SK-N-MC (cell line): Measurements from ENCODE around the gene RPIA.

Experiments
- DNase-seq: peaks from one replicate; pipeline ENCODE4 v3.0.0-alpha.2; 2011; ENCODE audit warnings: low read depth, low spot score
- H3K27ac ChIP-seq: fragments of 200-600 bp; sonication (generic); 2 replicates; pipeline ENCODE4 v1.5.1; 2016; ENCODE audit warnings: mixed run types
- H3K36me3 ChIP-seq: fragments of 200-600 bp; sonication (generic); 2 replicates; pipeline ENCODE4 v1.6.1; 2017; ENCODE audit warnings: antibody characterized with exemption, low read length, mixed read lengths; ENCODE audit not compliant: insufficient read depth
- H3K4me3 ChIP-seq: fragments of 200-600 bp; sonication (generic); 2 replicates; pipeline ENCODE4 v1.5.1; 2016
- H3K9ac ChIP-seq: fragments of 200-600 bp; sonication (generic); 2 replicates; pipeline ENCODE4 v1.8.0; 2017; ENCODE audit warnings: mixed run types, mixed read lengths; ENCODE audit not compliant: insufficient read length
- H3K9me3 ChIP-seq: fragments of 200-600 bp; sonication (generic); 2 replicates; pipeline ENCODE4 v1.6.1; 2017; ENCODE audit warnings: low read depth, mild to moderate bottlenecking, antibody characterized with exemption, low read length, moderate library complexity, mixed read lengths
- EZH2 ChIP-seq: fragments of 200-600 bp; sonication (generic); IDR thresholded peaks from one replicate; pipeline ENCODE4 v1.6.1; 2017; ENCODE audit warnings: antibody characterized with exemption
- FOXP2 ChIP-seq: optimal IDR thresholded peaks from 2 replicates; pipeline ENCODE3; 2011; ENCODE audit warnings: mild to moderate bottlenecking, moderate library complexity; ENCODE audit not compliant: insufficient read depth; ENCODE audit errors: extremely low read length, control extremely low read depth
- POLR2AphosphoS5 ChIP-seq: IDR thresholded peaks from 2 replicates; pipeline ENCODE4 v1.6.1; 2012; ENCODE audit warnings: mild to moderate bottlenecking, low read depth, low read length, borderline replicate concordance

RPIA gene

GRCh38 chr2:88680266-88680902 lies 11.1 kb upstream of the RPIA start:
- TF ChIP-seq FOXP2 (no peak), POLR2AphosphoS5 (no peak), EZH2 (no peak)
- no peak overlapping the region for H3K9ac ChIP-seq
- DNase-seq, result no peak
- no peak overlapping the region for H3K27ac ChIP-seq
- H3K4me3 ChIP-seq, result no peak overlapping the region
- peaks cover 15% of the 10 kb centered on the region for H3K9me3 ChIP-seq
- H3K36me3 ChIP-seq, result no peaks in the 10 kb centered on the region

- H3K9ac ChIP-seq, result no peak overlapping the region
- H3K4me3 ChIP-seq, result no peak overlapping the region
- no peak for DNase-seq
- H3K36me3 ChIP-seq, result no peaks in the 10 kb centered on the region
- peaks cover 15% of the 10 kb centered on the region for H3K9me3 ChIP-seq
- TF ChIP-seq FOXP2 (no peak), EZH2 (no peak), POLR2AphosphoS5 (no peak)
- no peak overlapping the region for H3K27ac ChIP-seq
Measured at GRCh38 chr2:88680916-88681315, 10.6 kb upstream of the RPIA start.

- Histone ChIP-seq H3K9me3 (peaks cover 15% of the 10 kb centered on the region), H3K9ac (no peak overlapping the region), H3K4me3 (no peak overlapping the region), H3K36me3 (no peaks in the 10 kb centered on the region), H3K27ac (no peak overlapping the region)
- DNase-seq, result no peak
- no peak for TF ChIP-seq POLR2AphosphoS5
- TF ChIP-seq EZH2, result no peak
Measured at GRCh38 chr2:88683160-88684021, 8.1 kb upstream of the RPIA start.

GRCh38 chr2:88684519-88684918 lies 7.0 kb upstream of the RPIA start:
- Histone ChIP-seq H3K27ac (no peak overlapping the region), H3K36me3 (no peaks in the 10 kb centered on the region), H3K4me3 (no peak overlapping the region), H3K9ac (no peak overlapping the region), H3K9me3 (peaks cover 15% of the 10 kb centered on the region)
- no peak for TF ChIP-seq POLR2AphosphoS5
- TF ChIP-seq EZH2, result no peak
- TF ChIP-seq FOXP2, result no peak
- no peak for DNase-seq

- Histone ChIP-seq H3K4me3 (no peak overlapping the region), H3K36me3 (no peaks in the 10 kb centered on the region), H3K9me3 (peaks cover 15% of the 10 kb centered on the region), H3K27ac (no peak overlapping the region), H3K9ac (no peak overlapping the region)
- DNase-seq, result no peak
- TF ChIP-seq EZH2, result no peak
- no peak for TF ChIP-seq FOXP2
- TF ChIP-seq POLR2AphosphoS5, result no peak
Measured at GRCh38 chr2:88686320-88686719, 5.2 kb upstream of the RPIA start.

GRCh38 chr2:88687384-88687783 lies 4.1 kb upstream of the RPIA start:
- no peak overlapping the region for H3K4me3 ChIP-seq
- H3K27ac ChIP-seq, result no peak overlapping the region
- H3K36me3 ChIP-seq, result no peaks in the 10 kb centered on the region
- DNase-seq, result no peak
- H3K9ac ChIP-seq, result no peak overlapping the region
- TF ChIP-seq POLR2AphosphoS5 (no peak), EZH2 (no peak), FOXP2 (no peak)
- H3K9me3 ChIP-seq, result peaks cover 15% of the 10 kb centered on the region

GRCh38 chr2:88690591-88691338 lies 708 bp upstream of the RPIA start:
- Histone ChIP-seq H3K9ac (peak overlapping the region; percentile 85), H3K27ac (no peak overlapping the region), H3K9me3 (no peaks in the 10 kb centered on the region), H3K36me3 (no peaks in the 10 kb centered on the region), H3K4me3 (peak overlapping the region; percentile 98)
- DNase-seq, result no peak
- TF ChIP-seq EZH2 (no peak), FOXP2 (no peak), POLR2AphosphoS5 (no peak)

GRCh38 chr2:88692187-88692586 lies 714 bp downstream of the RPIA start:
- DNase-seq, result no peak
- Histone ChIP-seq H3K27ac (no peak overlapping the region), H3K4me3 (peak overlapping the region; percentile 98), H3K36me3 (no peaks in the 10 kb centered on the region), H3K9ac (peak overlapping the region; percentile 86), H3K9me3 (no peaks in the 10 kb centered on the region)
- TF ChIP-seq POLR2AphosphoS5 (no peak), EZH2 (no peak), FOXP2 (no peak)
